ENCODE results near the gene SLK. TPM values are rescaled to one million over a fixed set of nuclear protein-coding genes. Genes with fewer than 3 reads are reported as not detected.

The SLK gene
- polyA plus RNA-seq, 1 of the 3 experiments (the other 2 are of a cell fraction): 4.0 TPM

DNA sequence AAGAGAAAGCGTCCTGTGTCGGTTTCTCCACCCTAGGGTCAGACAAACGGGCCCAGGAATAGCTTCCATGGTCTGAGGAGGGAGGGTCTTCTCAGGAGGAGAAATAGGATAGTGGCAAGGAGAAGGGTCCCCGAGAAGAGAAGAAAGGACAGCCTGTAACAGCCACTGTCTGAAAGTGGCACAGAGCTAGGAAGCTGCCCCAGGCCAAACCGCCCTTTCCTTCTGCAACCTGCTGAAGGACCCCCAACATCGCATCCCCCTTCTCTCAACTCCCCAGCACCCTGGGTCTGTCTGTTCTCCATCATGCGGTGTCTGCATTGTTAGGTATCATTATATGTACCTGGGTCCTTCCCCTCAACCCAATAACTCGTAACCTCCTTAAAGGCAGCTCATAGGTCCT, 71.6 kb downstream of the SLK start (continued):
- TF ChIP-seq, protein P1, sequence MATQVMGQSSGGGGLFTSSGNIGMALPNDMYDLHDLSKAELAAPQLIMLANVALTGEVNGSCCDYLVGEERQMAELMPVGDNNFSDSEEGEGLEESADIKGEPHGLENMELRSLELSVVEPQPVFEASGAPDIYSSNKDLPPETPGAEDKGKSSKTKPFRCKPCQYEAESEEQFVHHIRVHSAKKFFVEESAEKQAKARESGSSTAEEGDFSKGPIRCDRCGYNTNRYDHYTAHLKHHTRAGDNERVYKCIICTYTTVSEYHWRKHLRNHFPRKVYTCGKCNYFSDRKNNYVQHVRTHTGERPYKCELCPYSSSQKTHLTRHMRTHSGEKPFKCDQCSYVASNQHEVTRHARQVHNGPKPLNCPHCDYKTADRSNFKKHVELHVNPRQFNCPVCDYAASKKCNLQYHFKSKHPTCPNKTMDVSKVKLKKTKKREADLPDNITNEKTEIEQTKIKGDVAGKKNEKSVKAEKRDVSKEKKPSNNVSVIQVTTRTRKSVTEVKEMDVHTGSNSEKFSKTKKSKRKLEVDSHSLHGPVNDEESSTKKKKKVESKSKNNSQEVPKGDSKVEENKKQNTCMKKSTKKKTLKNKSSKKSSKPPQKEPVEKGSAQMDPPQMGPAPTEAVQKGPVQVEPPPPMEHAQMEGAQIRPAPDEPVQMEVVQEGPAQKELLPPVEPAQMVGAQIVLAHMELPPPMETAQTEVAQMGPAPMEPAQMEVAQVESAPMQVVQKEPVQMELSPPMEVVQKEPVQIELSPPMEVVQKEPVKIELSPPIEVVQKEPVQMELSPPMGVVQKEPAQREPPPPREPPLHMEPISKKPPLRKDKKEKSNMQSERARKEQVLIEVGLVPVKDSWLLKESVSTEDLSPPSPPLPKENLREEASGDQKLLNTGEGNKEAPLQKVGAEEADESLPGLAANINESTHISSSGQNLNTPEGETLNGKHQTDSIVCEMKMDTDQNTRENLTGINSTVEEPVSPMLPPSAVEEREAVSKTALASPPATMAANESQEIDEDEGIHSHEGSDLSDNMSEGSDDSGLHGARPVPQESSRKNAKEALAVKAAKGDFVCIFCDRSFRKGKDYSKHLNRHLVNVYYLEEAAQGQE (IDR thresholded peaks at IDR 0.05; ENCODE audit: low read depth, low read length): no peak

GRCh38 chr10:104038958-104039752, 72.2 kb downstream of the SLK start:
- CTCF ChIA-PET: interaction anchor here (1.1 to 1.7 kb wide), 3 partner anchors 154 to 171 kb away, joined by 3 to 8 read pairs (median 4); no protein-coding TSS in a partner anchor
- no peak overlapping the region for H3K4me2 ChIP-seq
- WGBS (ENCODE audit: low lambda C conversion rate): 65% methylated on average over 6 of the region's 7 CpGs

More at GRCh38 chr10:104038958-104039752, 72.2 kb downstream of the SLK start:
- Histone ChIP-seq H3K9ac (no peak overlapping the region), H3K4me1 (ENCODE audit: control insufficient read depth in 1 of 2, insufficient read depth in 2 of 2, low read depth in 1 of 2, low read length in 1 of 2) (no peaks in the 10 kb centered on the region), H3K4me3 (ENCODE audit: low read depth in 2 of 2, low read length in 1 of 2) (no peak overlapping the region), H3F3A (replicated peaks; ENCODE audit: insufficient read depth) (peaks cover 3% of the 10 kb centered on the region), H3K9me3 (no peaks in the 10 kb centered on the region), H3K36me3 (replicated peaks in 1 of 2; ENCODE audit: control insufficient read depth in 1 of 2, insufficient read depth in 2 of 2, low read length in 1 of 2) (no peaks in the 10 kb centered on the region), H3K9me2 (no peaks in the 10 kb centered on the region), H3K27ac (ENCODE audit: low read depth in 2 of 2, low read length in 1 of 2) (no peak overlapping the region), H3K27me3 (ENCODE audit: insufficient read depth) (no peaks in the 10 kb centered on the region), H2AFZ (ENCODE audit: low read depth) (no peak overlapping the region), H4K20me1 (ENCODE audit: insufficient read depth) (no peaks in the 10 kb centered on the region), H3K79me2 (ENCODE audit: insufficient read depth) (no peaks in the 10 kb centered on the region)
- POLR2A ChIA-PET: no interaction called here
- no peak for DNase-seq
- no peak for TF ChIP-seq NFIC (IDR thresholded peaks at IDR 0.05; ENCODE audit: borderline replicate concordance)
- TF ChIP-seq TCF12 (IDR thresholded peaks at IDR 0.05): no peak
- no peak for TF ChIP-seq JUND (IDR thresholded peaks at IDR 0.05)
- no peak for TF ChIP-seq CHD2 (IDR thresholded peaks at IDR 0.05; ENCODE audit: low read length, partially characterized antibody)
- no peak for TF ChIP-seq SMC3 (IDR thresholded peaks at IDR 0.05; ENCODE audit: low read depth, low read length)
- no peak for TF ChIP-seq GATA2 (CRISPR knock-in tag; IDR thresholded peaks at IDR 0.05)
- no peak for TF ChIP-seq GABPA (IDR thresholded peaks at IDR 0.05; ENCODE audit: low read depth)
- no peak for TF ChIP-seq EP300 (IDR thresholded peaks at IDR 0.05; ENCODE audit: borderline replicate concordance in 1 of 2, low read depth in 1 of 2, low read length in 1 of 2)
- no peak for TF ChIP-seq RAD21 (IDR thresholded peaks at IDR 0.05; ENCODE audit: low read length)
- no peak for TF ChIP-seq TAF1 (IDR thresholded peaks at IDR 0.05; ENCODE audit: borderline replicate concordance, low read depth, low read length)
- TF ChIP-seq ELF1 (IDR thresholded peaks at IDR 0.05): no peak
- no peak for TF ChIP-seq SIN3A (IDR thresholded peaks at IDR 0.05; ENCODE audit: borderline replicate concordance, low read depth, low read length)
- TF ChIP-seq, protein P2, sequence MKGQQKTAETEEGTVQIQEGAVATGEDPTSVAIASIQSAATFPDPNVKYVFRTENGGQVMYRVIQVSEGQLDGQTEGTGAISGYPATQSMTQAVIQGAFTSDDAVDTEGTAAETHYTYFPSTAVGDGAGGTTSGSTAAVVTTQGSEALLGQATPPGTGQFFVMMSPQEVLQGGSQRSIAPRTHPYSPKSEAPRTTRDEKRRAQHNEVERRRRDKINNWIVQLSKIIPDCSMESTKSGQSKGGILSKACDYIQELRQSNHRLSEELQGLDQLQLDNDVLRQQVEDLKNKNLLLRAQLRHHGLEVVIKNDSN (IDR thresholded peaks at IDR 0.05; ENCODE audit: borderline replicate concordance, low read depth): no peak
- no peak for TF ChIP-seq MEF2A (IDR thresholded peaks at IDR 0.05; ENCODE audit: borderline replicate concordance, low read depth)
- TF ChIP-seq FOSL2 (IDR thresholded peaks at IDR 0.05; ENCODE audit: borderline replicate concordance, low read depth): no peak
- TF ChIP-seq, protein P1 (IDR thresholded peaks at IDR 0.05; ENCODE audit: low read depth, low read length): no peak
- TF ChIP-seq, protein P3, sequence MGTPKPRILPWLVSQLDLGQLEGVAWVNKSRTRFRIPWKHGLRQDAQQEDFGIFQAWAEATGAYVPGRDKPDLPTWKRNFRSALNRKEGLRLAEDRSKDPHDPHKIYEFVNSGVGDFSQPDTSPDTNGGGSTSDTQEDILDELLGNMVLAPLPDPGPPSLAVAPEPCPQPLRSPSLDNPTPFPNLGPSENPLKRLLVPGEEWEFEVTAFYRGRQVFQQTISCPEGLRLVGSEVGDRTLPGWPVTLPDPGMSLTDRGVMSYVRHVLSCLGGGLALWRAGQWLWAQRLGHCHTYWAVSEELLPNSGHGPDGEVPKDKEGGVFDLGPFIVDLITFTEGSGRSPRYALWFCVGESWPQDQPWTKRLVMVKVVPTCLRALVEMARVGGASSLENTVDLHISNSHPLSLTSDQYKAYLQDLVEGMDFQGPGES (IDR thresholded peaks at IDR 0.05; ENCODE audit: low read depth, low read length): no peak
- no peak for TF ChIP-seq YY1 (IDR thresholded peaks at IDR 0.05; ENCODE audit: low read depth)
- no peak for TF ChIP-seq TEAD4 (IDR thresholded peaks at IDR 0.05; ENCODE audit: borderline replicate concordance, insufficient read depth)
